ENCODE measurements around the gene SORCS2.

DNA sequence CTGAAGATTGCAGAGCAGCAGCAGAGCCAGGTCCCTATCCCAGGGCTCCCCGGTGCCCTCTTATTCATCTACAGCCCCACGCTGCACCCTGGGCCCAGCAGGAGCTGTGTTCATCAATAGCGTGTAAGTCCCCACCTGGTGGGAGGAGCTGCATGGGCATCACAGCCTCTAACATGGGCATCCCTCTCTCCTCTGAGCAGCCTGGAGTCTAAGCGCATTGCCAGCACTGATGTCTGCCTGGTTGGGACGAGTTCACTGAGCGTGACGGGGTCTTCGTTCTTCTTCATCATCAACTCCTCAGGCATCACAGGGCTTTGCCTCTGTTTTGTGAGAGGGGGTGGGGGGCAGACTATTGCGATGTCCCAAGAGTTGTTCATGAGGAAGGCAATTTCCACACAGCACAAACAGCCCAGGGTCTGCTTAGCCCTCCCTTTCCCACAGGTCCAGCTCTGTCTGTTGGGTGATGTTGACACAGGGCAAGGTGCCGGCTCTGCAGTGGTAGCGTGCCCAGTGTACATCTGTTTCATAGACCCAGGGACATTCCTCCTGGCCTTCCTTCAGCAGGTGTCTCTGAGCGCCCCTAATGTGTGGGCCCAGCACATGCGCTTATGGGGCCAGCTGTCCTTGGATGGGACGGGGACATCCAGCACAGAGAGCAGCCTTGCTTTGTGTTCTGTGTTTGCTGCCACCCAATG, 85.9 kb downstream of the SORCS2 start:
- TF ChIP-seq, protein P1, sequence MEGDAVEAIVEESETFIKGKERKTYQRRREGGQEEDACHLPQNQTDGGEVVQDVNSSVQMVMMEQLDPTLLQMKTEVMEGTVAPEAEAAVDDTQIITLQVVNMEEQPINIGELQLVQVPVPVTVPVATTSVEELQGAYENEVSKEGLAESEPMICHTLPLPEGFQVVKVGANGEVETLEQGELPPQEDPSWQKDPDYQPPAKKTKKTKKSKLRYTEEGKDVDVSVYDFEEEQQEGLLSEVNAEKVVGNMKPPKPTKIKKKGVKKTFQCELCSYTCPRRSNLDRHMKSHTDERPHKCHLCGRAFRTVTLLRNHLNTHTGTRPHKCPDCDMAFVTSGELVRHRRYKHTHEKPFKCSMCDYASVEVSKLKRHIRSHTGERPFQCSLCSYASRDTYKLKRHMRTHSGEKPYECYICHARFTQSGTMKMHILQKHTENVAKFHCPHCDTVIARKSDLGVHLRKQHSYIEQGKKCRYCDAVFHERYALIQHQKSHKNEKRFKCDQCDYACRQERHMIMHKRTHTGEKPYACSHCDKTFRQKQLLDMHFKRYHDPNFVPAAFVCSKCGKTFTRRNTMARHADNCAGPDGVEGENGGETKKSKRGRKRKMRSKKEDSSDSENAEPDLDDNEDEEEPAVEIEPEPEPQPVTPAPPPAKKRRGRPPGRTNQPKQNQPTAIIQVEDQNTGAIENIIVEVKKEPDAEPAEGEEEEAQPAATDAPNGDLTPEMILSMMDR (IDR thresholded peaks at IDR 0.05), result no peak
- TF ChIP-seq POLR2AphosphoS5 (IDR thresholded peaks at IDR 0.05) (no peak), POLR2A (IDR thresholded peaks at IDR 0.05) (no peak), EP300 (IDR thresholded peaks at IDR 0.05) (no peak)
